Thoracic aorta (tissue), 2 donors: ENCODE results near the gene VSTM2L. TPM values are rescaled to one million over a fixed set of nuclear protein-coding genes. Genes with fewer than 3 reads are reported as not detected.

ENCODE experiments used
- ATAC-seq: fragments of 150-250 bp; one replicate; pipeline ENCODE4 v1.8.0; 2017; ENCODE audit warnings: low read depth; ENCODE audit not compliant: insufficient number of reproducible peaks, low FRiP score
- DNase-seq: peaks from one replicate; pipeline ENCODE4 v3.0.0-alpha.2; 2020; ENCODE audit warnings: low spot score
- H3K27ac ChIP-seq, 2 donors: fragments of 200-600 bp; sonication (generic); 1 replicate in 1 of 2; 2 replicates in 1 of 2; pipeline ENCODE4 v1.5.1; 2016; ENCODE audit warnings: mild to moderate bottlenecking in 2 of 2, moderate library complexity in 2 of 2
- H3K27me3 ChIP-seq: fragments of 200-600 bp; sonication (generic); replicated peaks from 2 replicates; pipeline ENCODE4 v1.6.0; 2016; ENCODE audit warnings: mild to moderate bottlenecking; ENCODE audit not compliant: insufficient read depth
- H3K36me3 ChIP-seq: fragments of 200-600 bp; sonication (generic); one replicate; pipeline ENCODE4 v1.5.1; 2016
- H3K4me1 ChIP-seq, 2 donors: fragments of 200-600 bp; sonication (generic); 1 replicate in 1 of 2; 2 replicates in 1 of 2; pipeline versions ENCODE4 v1.5.1 to v1.6.0; 2016; ENCODE audit warnings: low read depth in 2 of 2, mild to moderate bottlenecking in 1 of 2; ENCODE audit not compliant: control insufficient read depth in 1 of 2
- H3K4me3 ChIP-seq: fragments of 200-600 bp; sonication (generic); 2 replicates; pipeline ENCODE4 v1.5.1; 2016; ENCODE audit warnings: mild to moderate bottlenecking
- H3K9me3 ChIP-seq: fragments of 200-600 bp; sonication (generic); 2 replicates; pipeline ENCODE4 v1.5.1; 2016
- total RNA-seq, 2 donors: library from RNA; depleted of rRNA; stranded (reverse); fragments of >200 nt; gene quantifications; one replicate each; pipeline versions ENCODE4 v1.1.0 to v1.2.3, GENCODE V29; 2016
- TF ChIP-seq, protein P1 (sequence below): fragments of 200-600 bp; sonication (generic); IDR thresholded peaks from one replicate; pipeline ENCODE4 v1.5.1; 2019; ENCODE audit warnings: antibody characterized with exemption

The VSTM2L gene
- total RNA-seq, 2 donors from 2014 or later = 0.68 to 5.4 TPM

DNA sequence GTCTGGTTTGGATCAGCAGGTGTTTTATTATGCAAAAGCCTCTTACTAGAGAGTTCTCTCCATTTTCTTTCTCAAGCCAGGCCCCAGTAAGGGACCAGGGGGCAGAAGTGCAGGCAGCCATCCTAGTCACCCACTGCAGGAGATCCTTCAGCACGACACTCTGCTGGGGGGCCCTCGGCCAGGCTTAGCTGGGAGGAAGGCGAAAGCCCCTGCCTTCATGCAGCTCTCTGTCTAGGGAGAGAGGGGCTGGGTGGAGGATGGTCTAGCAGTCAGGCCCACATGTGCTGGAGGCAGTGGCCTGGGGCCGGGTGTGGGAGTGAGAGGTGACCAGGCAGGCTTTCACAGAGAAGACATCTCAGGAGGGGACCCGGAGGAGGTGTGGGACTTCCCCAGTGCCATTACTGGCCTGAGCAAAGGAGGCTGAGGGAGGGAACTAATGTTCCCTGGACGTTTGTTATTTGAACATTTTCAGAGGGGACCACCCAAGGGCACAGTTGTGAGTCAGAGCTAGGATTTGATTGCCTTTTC lies 33.5 kb upstream of the VSTM2L start:
- no peak for DNase-seq
- ATAC-seq = no peak

DNA sequence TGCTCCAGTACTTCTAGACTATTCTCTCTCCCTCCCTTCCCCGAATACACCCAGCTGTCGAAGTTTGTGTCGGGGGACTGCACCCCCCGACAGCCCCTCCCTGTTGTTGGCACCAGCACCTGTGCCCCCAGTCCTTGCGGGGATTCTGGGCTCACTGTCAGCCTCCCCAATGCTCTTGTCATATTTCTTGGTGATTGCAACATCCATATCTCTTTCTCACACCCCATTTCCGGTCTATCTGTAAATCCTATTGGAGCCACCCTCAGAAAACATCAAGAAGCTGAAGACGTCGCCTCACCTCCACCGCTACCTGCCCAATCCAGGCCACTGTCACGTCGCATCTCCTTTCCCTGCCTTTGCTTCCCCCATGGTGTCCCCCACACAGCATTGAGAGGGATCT lies 32.6 kb upstream of the VSTM2L start:
- Histone ChIP-seq H3K4me3 (no peak overlapping the region), H3K36me3 (peaks cover 21% of the 10 kb centered on the region), H3K9me3 (no peaks in the 10 kb centered on the region), H3K27me3 (no peaks in the 10 kb centered on the region), H3K4me1 (no peaks in the 10 kb centered on the region), H3K27ac (no peak overlapping the region)
- ATAC-seq (no peak), DNase-seq (no peak)
- TF ChIP-seq, protein P1, sequence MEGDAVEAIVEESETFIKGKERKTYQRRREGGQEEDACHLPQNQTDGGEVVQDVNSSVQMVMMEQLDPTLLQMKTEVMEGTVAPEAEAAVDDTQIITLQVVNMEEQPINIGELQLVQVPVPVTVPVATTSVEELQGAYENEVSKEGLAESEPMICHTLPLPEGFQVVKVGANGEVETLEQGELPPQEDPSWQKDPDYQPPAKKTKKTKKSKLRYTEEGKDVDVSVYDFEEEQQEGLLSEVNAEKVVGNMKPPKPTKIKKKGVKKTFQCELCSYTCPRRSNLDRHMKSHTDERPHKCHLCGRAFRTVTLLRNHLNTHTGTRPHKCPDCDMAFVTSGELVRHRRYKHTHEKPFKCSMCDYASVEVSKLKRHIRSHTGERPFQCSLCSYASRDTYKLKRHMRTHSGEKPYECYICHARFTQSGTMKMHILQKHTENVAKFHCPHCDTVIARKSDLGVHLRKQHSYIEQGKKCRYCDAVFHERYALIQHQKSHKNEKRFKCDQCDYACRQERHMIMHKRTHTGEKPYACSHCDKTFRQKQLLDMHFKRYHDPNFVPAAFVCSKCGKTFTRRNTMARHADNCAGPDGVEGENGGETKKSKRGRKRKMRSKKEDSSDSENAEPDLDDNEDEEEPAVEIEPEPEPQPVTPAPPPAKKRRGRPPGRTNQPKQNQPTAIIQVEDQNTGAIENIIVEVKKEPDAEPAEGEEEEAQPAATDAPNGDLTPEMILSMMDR = no peak

More for the DNA sequence above, 33.5 kb upstream of the VSTM2L start:
- Histone ChIP-seq H3K4me3 (no peak overlapping the region), H3K9me3 (no peaks in the 10 kb centered on the region), H3K36me3 (peaks cover 26% of the 10 kb centered on the region), H3K27me3 (no peaks in the 10 kb centered on the region), H3K4me1 (no peaks in the 10 kb centered on the region), H3K27ac (no peak overlapping the region)
- TF ChIP-seq, protein P1 = no peak

DNA sequence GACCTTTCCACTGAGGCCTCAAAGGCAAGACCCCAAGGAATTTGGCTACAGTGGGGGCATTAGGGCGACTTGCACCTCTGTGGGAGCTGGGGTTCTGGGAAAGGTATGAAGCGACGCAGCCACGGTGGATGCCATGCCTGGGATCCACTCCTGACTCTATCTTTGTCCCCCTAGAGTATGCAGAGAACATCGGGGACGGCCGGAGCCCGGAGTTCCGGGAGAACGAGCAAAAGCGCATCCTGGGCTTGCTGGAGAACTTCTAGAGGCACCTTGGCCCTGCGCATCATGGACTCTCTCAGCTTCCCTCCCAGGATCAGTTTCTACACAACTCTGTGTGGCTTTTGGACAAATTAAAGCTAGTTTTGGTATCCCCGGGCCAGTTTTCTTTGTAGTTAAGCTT lies 31.2 kb upstream of the VSTM2L start:
- no peaks in the 10 kb centered on the region for H3K4me1 ChIP-seq
- H3K27me3 ChIP-seq = no peaks in the 10 kb centered on the region
- TF ChIP-seq, protein P1 = no peak
- no peak overlapping the region for H3K4me3 ChIP-seq
- no peaks in the 10 kb centered on the region for H3K9me3 ChIP-seq
- no peak overlapping the region for H3K27ac ChIP-seq
- DNase-seq (no peak), ATAC-seq (no peak)
- peaks cover 19% of the 10 kb centered on the region for H3K36me3 ChIP-seq

DNA sequence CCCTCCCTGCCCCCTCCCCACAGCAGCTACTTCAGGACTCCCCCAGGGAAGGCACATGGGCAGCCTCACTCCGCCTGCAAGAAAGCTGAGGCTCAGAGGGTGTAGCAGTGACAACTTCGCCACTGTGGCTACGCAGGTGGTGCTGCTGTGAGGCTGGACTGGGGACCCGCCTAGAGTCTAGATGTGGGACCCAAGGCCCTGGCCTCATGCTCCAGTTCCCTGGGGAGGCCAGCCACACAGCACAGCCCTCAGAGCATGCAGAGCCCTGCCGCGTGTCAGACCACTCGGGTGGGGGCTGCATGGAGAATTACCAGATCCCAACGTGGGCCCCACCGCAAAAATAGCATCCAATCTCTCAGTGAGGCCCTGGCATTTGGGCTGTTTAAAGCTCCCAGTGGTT lies 30.8 kb upstream of the VSTM2L start:
- ATAC-seq (no peak), DNase-seq (no peak)
- TF ChIP-seq, protein P1 = no peak
- H3K27me3 ChIP-seq = no peaks in the 10 kb centered on the region
- H3K4me1 ChIP-seq = no peaks in the 10 kb centered on the region
- peaks cover 19% of the 10 kb centered on the region for H3K36me3 ChIP-seq
- H3K4me3 ChIP-seq = no peak overlapping the region
- no peak overlapping the region for H3K27ac ChIP-seq
- no peaks in the 10 kb centered on the region for H3K9me3 ChIP-seq

DNA sequence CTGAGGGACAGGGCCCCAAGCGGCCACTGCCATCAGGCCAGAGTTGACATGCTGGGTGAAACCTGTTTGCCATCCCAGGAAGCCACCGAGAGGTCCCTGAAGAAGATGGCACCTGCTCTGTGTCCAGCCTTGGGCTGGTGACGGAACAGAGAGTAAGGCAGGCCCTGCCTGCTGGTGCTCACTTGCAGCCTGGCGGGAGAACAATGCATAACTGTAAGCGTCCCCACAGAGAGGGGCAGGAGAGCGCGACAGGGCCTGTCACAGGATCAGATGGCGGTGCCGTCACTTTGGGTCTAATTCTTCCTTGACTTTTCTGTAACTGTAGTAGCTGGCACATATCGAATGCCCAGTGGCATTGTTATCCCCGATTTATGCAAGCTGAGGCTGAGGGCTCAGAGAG lies 29.0 kb upstream of the VSTM2L start:
- no peak for DNase-seq
- H3K27ac ChIP-seq = no peak overlapping the region
- ATAC-seq = no peak
- H3K4me1 ChIP-seq = no peaks in the 10 kb centered on the region
- H3K9me3 ChIP-seq = no peaks in the 10 kb centered on the region
- H3K27me3 ChIP-seq = no peaks in the 10 kb centered on the region
- no peak overlapping the region for H3K4me3 ChIP-seq
- peaks cover 15% of the 10 kb centered on the region for H3K36me3 ChIP-seq
- TF ChIP-seq, protein P1 = no peak
